Liver (tissue), 3 donors: ENCODE measurements around the gene MAL.
"Not testable (repeated sequence)": the region's sequence is repeated elsewhere in the genome, so short reads cannot be mapped to it uniquely, and the experiment has no call there.

Experiments
- ATF3 ChIP-seq: IDR thresholded peaks from 2 replicates; pipeline ENCODE4 v1.6.1; 2016; ENCODE audit warnings: antibody characterized with exemption
- CTCF ChIP-seq: fragments of 150-350 bp; IDR thresholded peaks from 2 replicates; pipeline ENCODE4 v1.5.1; 2017; ENCODE audit warnings: improper control_type of control experiment, low read depth, low read length; ENCODE audit not compliant: missing input control
- RAD21 ChIP-seq, 2 donors: IDR thresholded peaks; 2 replicates each; pipeline ENCODE4 v1.6.1; 2016; ENCODE audit warnings: antibody characterized with exemption in 2 of 2, mild to moderate bottlenecking in 2 of 2
- RXRA ChIP-seq, 2 donors: IDR thresholded peaks; 2 replicates each; pipeline ENCODE4 v1.6.1; 2017 to 2018; ENCODE audit warnings: antibody characterized with exemption in 2 of 2, mild to moderate bottlenecking in 1 of 2
- SP1 ChIP-seq: IDR thresholded peaks from 2 replicates; pipeline ENCODE4 v1.6.1; 2018; ENCODE audit warnings: antibody characterized with exemption, mild to moderate bottlenecking
- donor health status: healthy.
- donor health status: healthy.

- TF ChIP-seq CTCF; ATF3; SP1; RXRA (IDR thresholded peaks at IDR 0.05); RAD21 (IDR thresholded peaks at IDR 0.05): not testable (repeated sequence)
These were observed 72.8 kb downstream of the MAL start for GRCh38 chr2:95098273-95098672.
